HG02623 (cell line): ENCODE measurements around the gene SEMA5A.

Experiments used
- ATAC-seq: cut with Tn5 transposase; IDR thresholded peaks from one replicate; pipeline ENCODE4 v1.9.1; 2021; ENCODE audit warnings: moderate library complexity; ENCODE audit not compliant: unreplicated experiment

The SEMA5A gene

GRCh38 chr5:9547122-9547947, 1.5 kb upstream of the SEMA5A start:
- ATAC-seq: no peak

GRCh38 chr5:9545136-9545991, 511 bp downstream of the SEMA5A start:
- no peak for ATAC-seq

- ATAC-seq: peak; percentile 75
These were observed 1.3 kb downstream of the SEMA5A start for GRCh38 chr5:9544502-9545135.

- ATAC-seq: no peak
These were observed 1.8 kb downstream of the SEMA5A start for GRCh38 chr5:9544056-9544455.

GRCh38 chr5:9543311-9543920, 2.5 kb downstream of the SEMA5A start:
- ATAC-seq: no peak

- ATAC-seq: no peak
These were observed 5.1 kb downstream of the SEMA5A start for GRCh38 chr5:9540791-9541190.

GRCh38 chr5:9538504-9538903, 7.4 kb downstream of the SEMA5A start:
- ATAC-seq: no peak

- no peak for ATAC-seq
These were observed 8.4 kb downstream of the SEMA5A start for GRCh38 chr5:9537223-9538141.

- no peak for ATAC-seq
These were observed 9.2 kb downstream of the SEMA5A start for GRCh38 chr5:9536717-9537116.

GRCh38 chr5:9534881-9535517, 10.9 kb downstream of the SEMA5A start:
- ATAC-seq: no peak

GRCh38 chr5:9533562-9534364, 12.1 kb downstream of the SEMA5A start:
- no peak for ATAC-seq

GRCh38 chr5:9533096-9533495, 12.8 kb downstream of the SEMA5A start:
- no peak for ATAC-seq

GRCh38 chr5:9529513-9529912, 16.4 kb downstream of the SEMA5A start:
- no peak for ATAC-seq

- ATAC-seq: no peak
These were observed 16.8 kb downstream of the SEMA5A start for GRCh38 chr5:9529041-9529480.

GRCh38 chr5:9524941-9525340, 20.9 kb downstream of the SEMA5A start:
- ATAC-seq: no peak

- no peak for ATAC-seq
These were observed 22.6 kb downstream of the SEMA5A start for GRCh38 chr5:9523090-9523823.

GRCh38 chr5:9519537-9519936, 26.3 kb downstream of the SEMA5A start:
- ATAC-seq: no peak

GRCh38 chr5:9516591-9516990, 29.3 kb downstream of the SEMA5A start:
- ATAC-seq: no peak
